Measurements from ENCODE around the gene DIPK1B.

DNA sequence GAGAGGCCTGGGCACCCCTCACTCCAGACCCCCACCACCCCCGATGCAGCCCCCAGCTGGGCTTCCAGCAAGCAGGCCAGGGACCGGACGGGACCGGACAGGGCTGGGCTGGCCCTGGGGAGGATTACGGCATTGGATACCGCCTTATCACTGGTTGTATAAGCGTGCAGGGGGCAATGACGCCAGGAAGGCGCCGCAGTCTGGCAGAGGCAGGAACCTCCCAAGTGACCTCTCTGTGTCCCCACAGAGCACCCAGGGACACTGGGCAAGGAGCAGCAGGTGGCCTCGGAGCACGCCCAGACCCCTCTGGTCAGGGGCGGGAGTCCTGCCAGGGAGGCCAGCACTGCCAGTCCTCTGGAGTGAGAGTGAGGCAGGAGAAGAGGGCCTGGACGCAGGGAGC, 52.7 kb downstream of the DIPK1B start:
- TF ChIP-seq POLR2A (IDR thresholded peaks at IDR 0.05; ENCODE audit: low read depth, low read length), result no peak
- TF ChIP-seq TAF1 (IDR thresholded peaks at IDR 0.05; ENCODE audit: borderline replicate concordance, low read depth, low read length), result no peak
- TF ChIP-seq POLR2AphosphoS5 (IDR thresholded peaks at IDR 0.05; ENCODE audit: low read depth, low read length), result no peak
